RWPE1 (cell line): ENCODE data around the gene LHX2.

Experiments
- CTCF ChIA-PET: fragments of 350-600 bp; sonication (Branson Sonifier 250); formaldehyde crosslinking; extraction: SDS; loops from one replicate; lab custom pipeline; 2021; lab: Yijun Ruan, JAX
- POLR2A ChIA-PET: fragments of 400-600 bp; formaldehyde crosslinking; extraction: SDS; loops from one replicate; lab custom pipeline; 2020; ENCODE audit warnings: antibody characterized with exemption; ENCODE audit not compliant: low non-redundant PET; lab: Yijun Ruan, JAX
- DNase-seq: peaks from one replicate; pipeline ENCODE4 v3.0.0; 2012; ENCODE audit warnings: low spot score
- H3K27ac ChIP-seq: fragments of 450-650 bp; 2 replicates; pipeline ENCODE4 v1.5.1; 2017
- TF ChIP-seq, protein P1 (sequence below): fragments of 450-650 bp; conservative IDR thresholded peaks from 2 replicates; pipeline ENCODE4 v1.5.1; 2017; ENCODE audit warnings: low read depth, mild to moderate bottlenecking

The LHX2 gene

DNA sequence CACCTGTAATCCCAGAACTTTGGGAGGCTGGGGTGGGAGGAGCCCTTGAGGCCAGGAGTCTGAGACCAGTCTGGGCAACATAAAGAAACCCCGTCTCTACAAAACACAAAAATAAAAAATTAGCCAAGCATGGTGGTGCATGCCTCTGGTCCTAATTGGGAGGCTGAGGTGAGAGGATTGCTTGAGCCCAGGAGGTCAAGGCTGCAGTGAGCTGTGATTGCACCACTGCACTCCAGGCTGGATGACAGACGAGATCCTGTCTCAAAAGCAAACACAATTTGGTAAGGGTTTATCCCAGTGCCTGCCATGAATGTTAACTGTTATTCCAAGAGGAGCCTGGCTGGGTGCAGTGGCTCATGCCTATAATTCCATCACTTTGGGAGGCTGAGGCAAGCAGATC is 71.1 kb downstream of the LHX2 start:
- TF ChIP-seq, protein P1, sequence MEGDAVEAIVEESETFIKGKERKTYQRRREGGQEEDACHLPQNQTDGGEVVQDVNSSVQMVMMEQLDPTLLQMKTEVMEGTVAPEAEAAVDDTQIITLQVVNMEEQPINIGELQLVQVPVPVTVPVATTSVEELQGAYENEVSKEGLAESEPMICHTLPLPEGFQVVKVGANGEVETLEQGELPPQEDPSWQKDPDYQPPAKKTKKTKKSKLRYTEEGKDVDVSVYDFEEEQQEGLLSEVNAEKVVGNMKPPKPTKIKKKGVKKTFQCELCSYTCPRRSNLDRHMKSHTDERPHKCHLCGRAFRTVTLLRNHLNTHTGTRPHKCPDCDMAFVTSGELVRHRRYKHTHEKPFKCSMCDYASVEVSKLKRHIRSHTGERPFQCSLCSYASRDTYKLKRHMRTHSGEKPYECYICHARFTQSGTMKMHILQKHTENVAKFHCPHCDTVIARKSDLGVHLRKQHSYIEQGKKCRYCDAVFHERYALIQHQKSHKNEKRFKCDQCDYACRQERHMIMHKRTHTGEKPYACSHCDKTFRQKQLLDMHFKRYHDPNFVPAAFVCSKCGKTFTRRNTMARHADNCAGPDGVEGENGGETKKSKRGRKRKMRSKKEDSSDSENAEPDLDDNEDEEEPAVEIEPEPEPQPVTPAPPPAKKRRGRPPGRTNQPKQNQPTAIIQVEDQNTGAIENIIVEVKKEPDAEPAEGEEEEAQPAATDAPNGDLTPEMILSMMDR = no peak
- CTCF ChIA-PET = no interaction called here
- no peak for DNase-seq

More for the DNA sequence above, 71.1 kb downstream of the LHX2 start:
- H3K27ac ChIP-seq = no peak overlapping the region
- POLR2A ChIA-PET = no interaction called here
